ENCODE data around the gene GRIN2A. TPM values are rescaled to one million over a fixed set of nuclear protein-coding genes. Genes with fewer than 3 reads are reported as not detected.

GRIN2A gene
- polyA plus RNA-seq, 1 donor from 2014 or later, result 0.11 TPM

DNA sequence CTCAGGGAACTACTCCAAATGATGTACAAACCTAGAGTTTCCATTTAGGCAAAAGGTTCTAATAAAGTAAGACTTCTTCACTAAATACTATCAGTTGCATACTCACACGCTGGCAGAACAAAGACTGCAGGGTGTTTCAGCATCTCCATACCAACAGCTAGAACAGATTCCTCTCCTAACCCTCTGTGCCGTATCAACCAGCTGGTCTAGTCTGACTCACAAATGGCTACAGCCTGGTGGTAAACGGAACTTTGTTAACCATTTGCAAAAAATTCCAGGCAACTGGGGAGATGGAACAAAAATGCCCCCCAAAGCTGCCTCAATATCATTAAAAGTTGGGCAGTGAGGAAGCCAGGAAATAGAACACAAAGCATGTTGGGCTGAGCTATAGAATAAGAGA, 217.1 kb downstream of the GRIN2A start:
- H2AFZ ChIP-seq (ENCODE audit: low read depth, low read length), result no peak overlapping the region
- H3K4me3 ChIP-seq (ENCODE audit: low read length), result no peak overlapping the region
- no peaks in the 10 kb centered on the region for H4K20me1 ChIP-seq (ENCODE audit: insufficient read depth)
- no peaks in the 10 kb centered on the region for H3F3A ChIP-seq (ENCODE audit: insufficient read depth, low read length, poor library complexity, severe bottlenecking)
- H3K9me2 ChIP-seq (ENCODE audit: insufficient read depth, low read length), result no peaks in the 10 kb centered on the region
- H3K27me3 ChIP-seq (ENCODE audit: insufficient read depth, low read depth, low read length), result no peaks in the 10 kb centered on the region
- H3K9me3 ChIP-seq (ENCODE audit: low read length), result no peaks in the 10 kb centered on the region
- no peak overlapping the region for H3K27ac ChIP-seq (ENCODE audit: low read length)
- no peaks in the 10 kb centered on the region for H3K79me2 ChIP-seq (replicated peaks; ENCODE audit: insufficient read depth, low read length)
- H3K36me3 ChIP-seq (ENCODE audit: insufficient read depth, low read length), result no peaks in the 10 kb centered on the region
- no peak overlapping the region for H3K4me2 ChIP-seq (ENCODE audit: low read length)
- H3K9ac ChIP-seq (ENCODE audit: low read length), result no peak overlapping the region
- no peak for TF ChIP-seq EZH2 (IDR thresholded peaks at IDR 0.05; ENCODE audit: borderline replicate concordance, insufficient read depth, low read length, poor library complexity, severe bottlenecking)
- TF ChIP-seq TAF1 (IDR thresholded peaks at IDR 0.05; ENCODE audit: low read depth), result no peak
- no peak for TF ChIP-seq EP300 (conservative IDR thresholded peaks at IDR 0.05; ENCODE audit: poor library complexity, severe bottlenecking)
- no peak for TF ChIP-seq POLR2AphosphoS5 (IDR thresholded peaks at IDR 0.05)
- TF ChIP-seq SMC3 (conservative IDR thresholded peaks at IDR 0.05; ENCODE audit: poor library complexity), result no peak
- TF ChIP-seq RAD21 (conservative IDR thresholded peaks at IDR 0.05), result no peak
- TF ChIP-seq, protein P1, sequence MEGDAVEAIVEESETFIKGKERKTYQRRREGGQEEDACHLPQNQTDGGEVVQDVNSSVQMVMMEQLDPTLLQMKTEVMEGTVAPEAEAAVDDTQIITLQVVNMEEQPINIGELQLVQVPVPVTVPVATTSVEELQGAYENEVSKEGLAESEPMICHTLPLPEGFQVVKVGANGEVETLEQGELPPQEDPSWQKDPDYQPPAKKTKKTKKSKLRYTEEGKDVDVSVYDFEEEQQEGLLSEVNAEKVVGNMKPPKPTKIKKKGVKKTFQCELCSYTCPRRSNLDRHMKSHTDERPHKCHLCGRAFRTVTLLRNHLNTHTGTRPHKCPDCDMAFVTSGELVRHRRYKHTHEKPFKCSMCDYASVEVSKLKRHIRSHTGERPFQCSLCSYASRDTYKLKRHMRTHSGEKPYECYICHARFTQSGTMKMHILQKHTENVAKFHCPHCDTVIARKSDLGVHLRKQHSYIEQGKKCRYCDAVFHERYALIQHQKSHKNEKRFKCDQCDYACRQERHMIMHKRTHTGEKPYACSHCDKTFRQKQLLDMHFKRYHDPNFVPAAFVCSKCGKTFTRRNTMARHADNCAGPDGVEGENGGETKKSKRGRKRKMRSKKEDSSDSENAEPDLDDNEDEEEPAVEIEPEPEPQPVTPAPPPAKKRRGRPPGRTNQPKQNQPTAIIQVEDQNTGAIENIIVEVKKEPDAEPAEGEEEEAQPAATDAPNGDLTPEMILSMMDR (IDR thresholded peaks at IDR 0.05; ENCODE audit: poor library complexity, severe bottlenecking), result no peak
- TF ChIP-seq, protein P2, sequence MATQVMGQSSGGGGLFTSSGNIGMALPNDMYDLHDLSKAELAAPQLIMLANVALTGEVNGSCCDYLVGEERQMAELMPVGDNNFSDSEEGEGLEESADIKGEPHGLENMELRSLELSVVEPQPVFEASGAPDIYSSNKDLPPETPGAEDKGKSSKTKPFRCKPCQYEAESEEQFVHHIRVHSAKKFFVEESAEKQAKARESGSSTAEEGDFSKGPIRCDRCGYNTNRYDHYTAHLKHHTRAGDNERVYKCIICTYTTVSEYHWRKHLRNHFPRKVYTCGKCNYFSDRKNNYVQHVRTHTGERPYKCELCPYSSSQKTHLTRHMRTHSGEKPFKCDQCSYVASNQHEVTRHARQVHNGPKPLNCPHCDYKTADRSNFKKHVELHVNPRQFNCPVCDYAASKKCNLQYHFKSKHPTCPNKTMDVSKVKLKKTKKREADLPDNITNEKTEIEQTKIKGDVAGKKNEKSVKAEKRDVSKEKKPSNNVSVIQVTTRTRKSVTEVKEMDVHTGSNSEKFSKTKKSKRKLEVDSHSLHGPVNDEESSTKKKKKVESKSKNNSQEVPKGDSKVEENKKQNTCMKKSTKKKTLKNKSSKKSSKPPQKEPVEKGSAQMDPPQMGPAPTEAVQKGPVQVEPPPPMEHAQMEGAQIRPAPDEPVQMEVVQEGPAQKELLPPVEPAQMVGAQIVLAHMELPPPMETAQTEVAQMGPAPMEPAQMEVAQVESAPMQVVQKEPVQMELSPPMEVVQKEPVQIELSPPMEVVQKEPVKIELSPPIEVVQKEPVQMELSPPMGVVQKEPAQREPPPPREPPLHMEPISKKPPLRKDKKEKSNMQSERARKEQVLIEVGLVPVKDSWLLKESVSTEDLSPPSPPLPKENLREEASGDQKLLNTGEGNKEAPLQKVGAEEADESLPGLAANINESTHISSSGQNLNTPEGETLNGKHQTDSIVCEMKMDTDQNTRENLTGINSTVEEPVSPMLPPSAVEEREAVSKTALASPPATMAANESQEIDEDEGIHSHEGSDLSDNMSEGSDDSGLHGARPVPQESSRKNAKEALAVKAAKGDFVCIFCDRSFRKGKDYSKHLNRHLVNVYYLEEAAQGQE (IDR thresholded peaks at IDR 0.05; ENCODE audit: borderline replicate concordance), result no peak
- no peak for TF ChIP-seq MXI1 (conservative IDR thresholded peaks at IDR 0.05; ENCODE audit: poor library complexity, severe bottlenecking)

DNA sequence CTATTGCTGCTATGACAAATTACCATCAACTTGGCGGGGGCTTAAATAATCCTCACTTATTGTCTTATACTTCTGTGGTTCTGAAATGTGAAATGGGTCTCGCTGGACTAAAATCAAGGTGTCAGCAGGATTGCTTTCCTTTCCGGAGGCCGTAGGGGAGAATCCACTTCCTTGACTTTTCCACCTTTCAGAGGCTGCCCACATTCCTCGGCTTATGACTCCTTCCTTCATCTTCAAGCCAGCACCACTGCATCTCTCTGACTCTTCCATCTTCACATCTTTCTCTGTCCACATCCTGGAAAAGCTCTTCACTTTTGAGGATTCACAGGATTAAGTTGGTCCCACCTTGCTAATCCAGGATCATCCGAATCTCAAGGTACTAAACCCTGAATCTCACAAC, 217.8 kb downstream of the GRIN2A start:
- H3F3A ChIP-seq (ENCODE audit: insufficient read depth, low read length, poor library complexity, severe bottlenecking), result no peaks in the 10 kb centered on the region
- TF ChIP-seq MXI1 (conservative IDR thresholded peaks at IDR 0.05; ENCODE audit: poor library complexity, severe bottlenecking) (no peak), SMC3 (conservative IDR thresholded peaks at IDR 0.05; ENCODE audit: poor library complexity) (no peak)
- H3K27me3 ChIP-seq (ENCODE audit: insufficient read depth, low read depth, low read length), result no peaks in the 10 kb centered on the region
- H3K9ac ChIP-seq (ENCODE audit: low read length), result no peak overlapping the region
- no peak overlapping the region for H2AFZ ChIP-seq (ENCODE audit: low read depth, low read length)
- H3K4me2 ChIP-seq (ENCODE audit: low read length), result no peak overlapping the region
- H3K36me3 ChIP-seq (ENCODE audit: insufficient read depth, low read length), result no peaks in the 10 kb centered on the region
- H3K9me2 ChIP-seq (ENCODE audit: insufficient read depth, low read length), result no peaks in the 10 kb centered on the region
- no peaks in the 10 kb centered on the region for H3K79me2 ChIP-seq (replicated peaks; ENCODE audit: insufficient read depth, low read length)
- no peaks in the 10 kb centered on the region for H3K9me3 ChIP-seq (ENCODE audit: low read length)
- no peak overlapping the region for H3K27ac ChIP-seq (ENCODE audit: low read length)
- H4K20me1 ChIP-seq (ENCODE audit: insufficient read depth), result no peaks in the 10 kb centered on the region
- H3K4me3 ChIP-seq (ENCODE audit: low read length), result no peak overlapping the region

DNA sequence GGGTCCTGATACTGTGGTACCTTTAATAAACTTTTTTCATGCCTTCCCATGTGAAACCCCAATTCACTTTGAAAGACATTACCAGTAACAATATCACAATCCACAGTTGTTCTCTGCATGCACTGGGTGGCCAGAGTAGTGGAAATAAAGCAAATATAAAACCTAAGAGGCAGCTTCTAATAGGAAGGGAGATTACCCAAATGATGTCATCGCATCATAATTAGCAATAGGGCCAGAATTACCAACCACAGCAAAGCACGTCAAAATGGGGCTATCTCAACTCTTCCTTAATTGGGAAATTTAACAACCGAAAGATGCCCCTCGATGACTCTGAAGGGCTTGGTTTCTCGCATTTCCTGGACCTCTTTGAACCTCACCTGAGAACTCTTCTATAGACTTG, 224.8 kb downstream of the GRIN2A start:
- H4K20me1 ChIP-seq (ENCODE audit: insufficient read depth), result no peaks in the 10 kb centered on the region
- H3K27ac ChIP-seq (ENCODE audit: low read length), result no peak overlapping the region
- H2AFZ ChIP-seq (ENCODE audit: low read depth, low read length), result no peak overlapping the region
- no peaks in the 10 kb centered on the region for H3K36me3 ChIP-seq (ENCODE audit: insufficient read depth, low read length)
- H3K9ac ChIP-seq (ENCODE audit: low read length), result no peak overlapping the region
- TF ChIP-seq TAF1 (IDR thresholded peaks at IDR 0.05; ENCODE audit: low read depth), result no peak
- TF ChIP-seq MXI1 (conservative IDR thresholded peaks at IDR 0.05; ENCODE audit: poor library complexity, severe bottlenecking), result no peak
- TF ChIP-seq, protein P1 (IDR thresholded peaks at IDR 0.05; ENCODE audit: poor library complexity, severe bottlenecking), result no peak
- TF ChIP-seq RAD21 (conservative IDR thresholded peaks at IDR 0.05), result no peak
- TF ChIP-seq POLR2AphosphoS5 (IDR thresholded peaks at IDR 0.05), result no peak
- no peak for TF ChIP-seq EZH2 (IDR thresholded peaks at IDR 0.05; ENCODE audit: borderline replicate concordance, insufficient read depth, low read length, poor library complexity, severe bottlenecking)
- TF ChIP-seq EP300 (conservative IDR thresholded peaks at IDR 0.05; ENCODE audit: poor library complexity, severe bottlenecking), result no peak
- TF ChIP-seq, protein P2 (IDR thresholded peaks at IDR 0.05; ENCODE audit: borderline replicate concordance), result no peak
- no peak for TF ChIP-seq SMC3 (conservative IDR thresholded peaks at IDR 0.05; ENCODE audit: poor library complexity)
- H3F3A ChIP-seq (ENCODE audit: insufficient read depth, low read length, poor library complexity, severe bottlenecking), result no peaks in the 10 kb centered on the region
- H3K4me3 ChIP-seq (ENCODE audit: low read length), result no peak overlapping the region
- H3K9me2 ChIP-seq (ENCODE audit: insufficient read depth, low read length), result no peaks in the 10 kb centered on the region
- no peaks in the 10 kb centered on the region for H3K79me2 ChIP-seq (replicated peaks; ENCODE audit: insufficient read depth, low read length)
- no peaks in the 10 kb centered on the region for H3K9me3 ChIP-seq (ENCODE audit: low read length)
- H3K4me2 ChIP-seq (ENCODE audit: low read length), result no peak overlapping the region
- no peaks in the 10 kb centered on the region for H3K27me3 ChIP-seq (ENCODE audit: insufficient read depth, low read depth, low read length)
